Measurements from ENCODE around the gene LMOD3.

LMOD3 gene

DNA sequence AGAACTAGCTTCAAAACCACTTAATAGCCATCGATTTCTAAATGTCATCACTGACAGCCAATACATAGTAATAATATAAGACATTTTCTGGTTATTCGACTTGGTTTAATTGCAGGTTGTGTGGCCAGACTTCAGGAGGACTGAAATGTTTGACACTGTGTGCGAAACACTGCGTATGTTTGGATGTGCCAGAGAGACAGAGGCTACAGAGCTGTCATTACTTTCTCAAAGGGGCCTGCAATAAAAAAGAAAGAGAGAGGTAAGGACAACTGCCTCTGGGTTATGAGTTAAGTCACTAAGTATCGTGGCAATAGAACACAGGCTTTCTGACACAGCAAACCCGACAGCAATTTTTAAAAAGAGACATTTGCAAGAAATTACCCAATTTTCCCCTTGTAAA lies 882 bp downstream of the LMOD3 start:
- DNase-seq, result no peak

DNA sequence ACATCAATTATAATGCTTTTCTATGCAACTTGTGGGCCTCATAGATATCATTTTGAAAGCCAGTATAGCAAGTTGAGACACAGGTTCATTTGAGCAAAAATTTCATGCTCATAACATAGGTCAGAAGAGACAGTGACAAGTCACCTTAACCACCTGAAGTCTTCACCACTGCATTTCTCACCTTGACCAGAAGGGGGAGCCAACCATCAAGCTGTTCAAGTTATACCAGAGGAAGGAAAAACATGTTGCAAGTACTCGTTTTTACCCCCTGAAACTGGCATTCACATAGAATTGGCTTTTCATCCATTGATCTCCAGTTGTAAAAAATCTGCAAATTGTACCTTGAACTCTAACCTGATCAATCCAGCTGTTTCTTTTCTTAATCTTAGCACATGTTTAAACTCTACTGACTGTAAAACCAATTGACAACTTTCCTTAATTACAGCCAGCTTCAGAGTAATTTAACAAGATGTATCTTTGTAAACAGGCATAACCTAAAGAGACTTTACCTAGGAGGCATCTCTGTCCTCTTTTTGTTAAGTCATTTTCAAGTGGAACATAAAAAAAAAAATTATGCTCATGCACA lies 1.4 kb downstream of the LMOD3 start:
- peak; percentile 81 to 87 for DNase-seq

DNA sequence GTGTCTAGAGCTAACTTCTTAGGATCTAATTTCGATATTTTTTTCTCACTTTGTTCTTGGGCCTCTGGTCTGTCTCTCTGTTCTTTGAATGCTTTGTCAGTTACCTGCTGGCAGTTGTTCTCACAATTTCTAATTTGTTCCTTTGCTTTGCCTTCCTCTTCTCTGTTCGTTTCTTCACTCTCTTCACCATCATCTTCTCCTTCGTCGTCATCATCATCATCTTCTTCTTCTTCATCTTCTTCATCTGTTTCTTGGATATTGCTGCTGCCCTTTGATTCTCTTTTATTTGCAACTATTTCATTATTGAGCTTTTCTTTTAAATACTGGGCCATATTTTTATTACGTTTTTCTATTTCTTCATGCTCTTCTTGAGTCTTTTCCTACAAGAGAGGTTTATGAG lies 2.7 kb downstream of the LMOD3 start:
- no peak for DNase-seq

DNA sequence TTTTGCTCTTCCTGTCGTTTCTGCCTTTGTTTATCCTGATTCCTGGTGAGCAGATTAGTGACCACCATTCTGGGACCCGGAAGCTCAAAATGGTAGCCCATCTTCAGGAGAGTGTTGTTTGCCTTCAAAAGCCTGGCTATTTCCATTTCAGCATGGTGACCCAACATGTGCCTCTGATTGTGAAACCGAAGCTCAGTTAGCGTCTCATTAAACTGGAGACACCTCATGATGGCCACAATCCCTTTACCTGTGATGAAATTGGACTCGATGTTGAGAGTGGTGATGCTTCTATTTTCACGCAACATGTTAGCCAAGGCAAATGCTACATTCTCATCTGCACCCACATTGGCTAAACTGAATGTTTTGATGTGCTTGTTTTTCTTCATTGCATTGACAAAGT lies 3.3 kb downstream of the LMOD3 start:
- no peak for DNase-seq

DNA sequence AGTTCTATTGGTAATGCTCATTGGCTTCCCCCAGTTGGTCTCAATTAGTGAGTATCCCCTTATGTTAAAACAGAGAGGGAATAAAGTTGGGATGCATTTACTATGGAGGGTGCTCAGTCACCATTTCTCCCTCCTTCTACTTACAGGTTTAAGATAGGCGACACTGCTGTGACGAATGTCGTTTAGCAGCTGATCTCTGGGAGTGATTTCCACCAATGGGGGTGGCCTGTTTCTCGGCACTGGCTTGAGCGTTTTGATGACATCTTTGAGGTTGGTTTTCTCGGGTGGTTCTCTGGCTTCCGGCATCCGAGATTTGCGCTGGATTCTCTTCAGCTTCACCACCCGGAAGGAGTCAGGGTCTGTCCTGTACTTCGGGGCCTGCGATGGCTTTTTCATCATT lies 3.8 kb downstream of the LMOD3 start:
- no peak for DNase-seq

DNA sequence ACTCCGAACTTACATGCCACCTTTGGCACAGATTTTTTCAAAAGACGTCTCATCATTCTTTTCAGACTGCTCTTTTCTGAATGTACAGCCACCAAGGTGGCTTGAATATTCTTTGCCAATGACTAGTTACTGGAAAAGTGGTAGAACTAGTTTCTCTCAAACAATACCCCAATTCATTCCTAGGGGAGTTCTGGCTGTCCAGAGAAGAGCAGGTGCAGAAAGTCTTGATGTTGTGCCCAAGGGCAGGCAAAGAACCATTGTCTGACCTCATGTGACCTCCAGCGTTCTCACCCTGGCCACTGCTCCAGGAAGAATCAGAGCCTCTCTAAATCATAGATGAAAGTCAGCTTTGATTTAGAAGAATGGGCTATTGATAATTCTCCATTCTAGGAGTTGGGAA lies 5.5 kb downstream of the LMOD3 start:
- DNase-seq, result no peak

DNA sequence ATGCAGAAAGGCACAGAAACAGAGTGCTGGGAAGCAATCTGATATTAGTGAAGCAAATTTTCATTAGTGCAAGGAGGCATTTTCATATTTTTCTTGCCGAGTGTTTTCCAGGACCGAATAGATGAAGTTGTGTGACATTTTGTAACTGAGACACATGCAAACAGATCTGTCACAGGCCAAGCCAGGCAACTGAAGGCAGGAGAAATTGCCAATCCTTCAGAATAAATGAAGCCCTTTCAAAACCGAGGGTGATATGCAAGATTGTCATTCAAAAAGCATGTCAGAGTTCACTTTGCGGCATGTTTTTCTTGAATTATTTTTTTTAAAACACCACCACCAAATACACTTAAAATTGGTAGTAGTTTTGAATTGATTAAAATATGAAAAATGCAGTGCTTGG lies 6.2 kb downstream of the LMOD3 start:
- no peak for DNase-seq

DNA sequence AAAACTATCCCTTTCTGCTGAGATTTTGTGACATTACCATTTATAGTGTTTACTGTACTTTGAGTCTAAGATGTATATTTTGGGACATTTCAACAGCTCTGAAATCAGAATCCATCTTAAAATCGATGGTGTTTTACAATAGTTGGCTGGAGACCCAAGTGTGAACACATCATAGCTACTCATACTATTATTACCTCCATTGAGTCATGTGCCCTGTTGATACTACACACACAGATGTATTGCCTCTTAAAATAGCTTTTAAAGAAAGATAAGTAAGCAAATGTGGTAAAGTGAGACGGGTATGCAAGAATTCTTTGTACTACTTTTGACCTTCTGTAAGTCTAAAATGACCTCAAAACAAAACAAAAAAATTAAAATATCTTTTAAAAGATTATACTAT lies 6.7 kb downstream of the LMOD3 start:
- no peak for DNase-seq

DNA sequence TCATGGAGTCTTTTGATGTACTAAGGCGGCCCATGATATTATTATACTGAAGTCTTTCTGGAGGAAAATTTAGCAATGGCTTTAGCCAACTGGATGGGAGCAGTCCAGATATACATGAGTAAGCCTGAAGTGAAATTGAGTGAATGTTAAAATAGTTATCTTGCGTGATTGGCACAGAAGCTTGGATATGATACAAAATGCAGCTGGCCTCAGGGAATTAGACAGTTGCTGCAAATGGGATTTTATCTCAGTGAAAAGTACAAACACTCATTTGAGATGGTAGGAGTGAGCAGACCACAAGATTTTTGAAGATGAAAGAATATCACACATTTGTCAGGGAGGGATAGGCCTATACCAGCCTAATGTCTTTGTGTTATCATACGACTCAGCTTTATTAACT lies 8.9 kb downstream of the LMOD3 start:
- no peak for DNase-seq

DNA sequence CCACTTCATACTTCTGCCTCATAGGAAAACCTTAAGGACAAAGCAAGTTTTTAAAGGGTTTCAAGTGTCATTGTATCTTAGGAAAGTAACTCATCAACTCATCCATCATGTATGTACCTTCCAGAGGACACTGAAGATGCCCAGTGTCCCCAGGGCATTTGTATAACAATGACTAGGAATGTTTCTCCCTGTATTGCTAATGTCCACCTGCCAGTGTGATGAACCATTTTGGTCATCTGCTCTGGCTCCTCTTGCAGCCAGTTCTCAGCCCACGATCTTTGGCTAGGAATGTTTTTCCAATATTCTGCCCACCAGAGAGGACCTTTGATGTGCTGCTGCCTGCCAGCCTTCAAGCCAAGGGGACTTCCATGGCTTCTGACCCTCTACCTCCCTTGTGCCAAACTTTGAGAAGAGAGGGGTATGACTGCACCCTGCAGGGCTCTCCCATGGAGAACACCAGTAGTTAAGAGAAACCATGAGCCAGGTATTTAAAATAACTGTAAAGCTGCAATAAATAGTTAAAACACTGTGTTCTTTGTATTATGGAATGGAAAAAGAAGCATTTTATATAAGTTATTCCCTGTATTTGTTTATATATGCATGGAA lies 11.4 kb downstream of the LMOD3 start:
- no peak for DNase-seq

DNA sequence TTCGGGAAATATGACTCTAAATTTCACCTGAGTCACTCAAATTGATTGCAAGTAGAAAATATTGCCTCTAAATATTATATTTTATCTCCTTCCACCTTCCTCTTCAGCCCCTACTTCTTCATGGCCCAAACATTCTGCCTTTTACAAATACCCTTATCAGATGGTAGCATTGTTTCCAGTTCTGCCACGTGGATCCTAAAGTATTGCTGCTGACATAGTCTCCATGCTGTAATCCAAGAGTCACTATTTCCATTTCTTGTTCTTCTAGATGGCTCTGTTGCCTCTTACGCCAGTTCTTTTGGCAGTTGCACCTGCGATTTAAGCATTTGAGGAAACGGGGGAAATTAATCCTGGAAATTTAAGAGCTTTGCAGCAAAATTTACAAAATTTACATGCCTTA lies 13.6 kb downstream of the LMOD3 start:
- no peak for DNase-seq

DNA sequence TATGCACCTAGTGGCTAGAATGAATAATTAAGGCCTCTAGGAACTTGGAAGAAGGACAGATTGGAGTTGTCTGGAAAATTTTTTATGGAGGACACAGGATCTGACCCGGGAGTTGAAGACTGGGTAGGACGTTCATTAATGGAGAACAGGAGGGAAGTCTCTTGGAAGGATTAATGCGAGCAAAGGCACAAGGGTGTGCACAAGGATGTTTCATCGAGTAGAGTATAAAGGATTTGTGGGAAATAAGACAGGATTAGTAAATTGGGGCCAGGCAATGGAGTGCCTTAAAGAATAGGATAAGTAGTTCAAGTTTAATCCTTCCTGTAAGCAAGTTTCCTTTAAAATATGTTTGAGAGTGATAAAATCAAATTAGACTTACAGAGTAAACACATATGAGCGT lies 14.6 kb downstream of the LMOD3 start:
- no peak for DNase-seq

DNA sequence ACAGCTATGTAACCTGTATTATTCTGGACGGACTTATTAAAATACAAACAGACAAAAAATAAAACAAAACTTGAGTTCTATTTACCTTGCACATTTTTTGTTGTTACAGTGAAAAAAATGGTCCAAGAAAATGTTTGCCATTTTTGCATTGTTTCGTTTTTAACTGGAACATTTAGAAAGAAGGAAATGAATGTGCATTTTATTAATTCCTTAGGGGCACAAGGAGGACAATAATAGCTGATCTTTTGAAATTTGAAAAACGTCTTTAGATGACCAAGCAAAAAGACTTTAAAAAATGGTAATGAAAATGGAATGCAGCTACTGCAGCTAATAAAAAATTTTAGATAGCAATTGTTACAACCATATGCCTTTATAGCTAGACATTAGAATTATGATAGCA lies 17.1 kb downstream of the LMOD3 start:
- DNase-seq, result no peak

DNA sequence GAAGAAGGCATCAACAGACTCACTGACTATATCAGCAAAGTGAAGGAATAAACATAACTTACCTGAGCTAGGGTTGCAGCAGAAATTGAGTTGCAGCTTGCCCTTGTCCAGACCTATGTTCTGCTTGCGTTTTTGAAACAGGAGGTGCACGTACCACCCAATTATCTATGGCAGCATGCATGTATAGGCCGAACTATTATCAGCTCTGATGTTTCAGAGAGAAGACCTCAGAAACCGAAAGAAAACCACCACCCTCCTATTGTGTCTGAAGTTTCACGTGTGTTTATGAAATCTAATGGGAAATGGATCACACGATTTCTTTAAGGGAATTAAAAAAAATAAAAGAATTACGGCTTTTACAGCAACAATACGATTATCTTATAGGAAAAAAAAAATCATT lies 17.8 kb downstream of the LMOD3 start:
- DNase-seq, result no peak

DNA sequence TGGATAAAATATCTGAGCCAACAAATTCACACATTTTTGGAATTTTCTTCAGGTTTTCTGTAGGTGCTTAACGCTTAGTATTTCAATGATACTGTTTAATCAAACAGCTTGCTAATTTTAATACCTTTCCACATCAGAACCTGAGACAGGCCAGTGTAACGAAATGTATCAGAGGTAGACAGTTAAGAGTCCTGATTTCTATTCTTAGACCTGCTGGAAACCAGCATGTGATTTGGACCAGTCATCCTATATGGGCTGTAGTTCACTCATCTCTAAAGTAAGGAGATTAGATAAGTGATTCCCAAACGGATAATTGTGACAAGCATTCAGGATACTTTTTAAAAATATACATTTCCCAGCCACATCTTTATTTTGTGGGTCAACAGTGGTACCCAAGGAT lies 19.3 kb downstream of the LMOD3 start:
- no peak for DNase-seq

DNA sequence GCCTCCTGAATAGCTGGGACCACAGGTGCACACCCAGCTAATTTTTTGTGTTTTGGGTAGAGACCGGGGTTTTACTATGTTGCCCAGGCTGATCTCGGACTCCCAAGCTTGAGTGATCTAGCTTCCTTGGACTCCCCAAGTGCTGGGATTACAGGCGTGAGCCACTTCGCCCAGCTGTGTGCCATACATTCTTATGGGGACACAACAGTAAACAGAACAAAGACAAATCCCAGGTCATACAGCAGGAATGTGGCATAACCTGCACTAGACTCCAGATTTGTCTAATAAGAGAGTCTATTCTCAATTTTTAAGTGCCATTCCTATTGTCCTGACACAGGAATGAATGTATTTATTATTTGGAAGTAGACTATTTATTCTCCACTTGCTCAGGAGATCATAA lies 20.0 kb downstream of the LMOD3 start:
- DNase-seq, result no peak

DNA sequence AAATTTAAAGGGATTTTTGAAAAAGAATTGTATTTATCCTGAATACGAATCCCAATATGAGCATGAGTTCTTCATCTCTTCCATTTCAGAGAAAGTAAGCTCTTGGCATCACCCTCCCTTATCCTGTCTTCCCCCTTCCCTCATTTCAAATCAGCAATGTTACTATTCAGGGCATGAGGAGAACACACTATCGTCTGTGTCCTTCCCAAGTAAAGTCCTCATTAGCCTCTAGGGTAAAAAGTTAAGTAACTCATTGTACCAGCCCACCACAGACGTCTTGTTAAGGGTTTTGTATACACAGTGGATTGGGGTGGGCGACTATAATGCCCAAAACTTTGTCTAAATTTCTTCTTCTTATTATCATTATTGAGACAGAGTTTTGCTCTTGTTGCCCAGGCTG lies 22.8 kb downstream of the LMOD3 start:
- no peak for DNase-seq

DNA sequence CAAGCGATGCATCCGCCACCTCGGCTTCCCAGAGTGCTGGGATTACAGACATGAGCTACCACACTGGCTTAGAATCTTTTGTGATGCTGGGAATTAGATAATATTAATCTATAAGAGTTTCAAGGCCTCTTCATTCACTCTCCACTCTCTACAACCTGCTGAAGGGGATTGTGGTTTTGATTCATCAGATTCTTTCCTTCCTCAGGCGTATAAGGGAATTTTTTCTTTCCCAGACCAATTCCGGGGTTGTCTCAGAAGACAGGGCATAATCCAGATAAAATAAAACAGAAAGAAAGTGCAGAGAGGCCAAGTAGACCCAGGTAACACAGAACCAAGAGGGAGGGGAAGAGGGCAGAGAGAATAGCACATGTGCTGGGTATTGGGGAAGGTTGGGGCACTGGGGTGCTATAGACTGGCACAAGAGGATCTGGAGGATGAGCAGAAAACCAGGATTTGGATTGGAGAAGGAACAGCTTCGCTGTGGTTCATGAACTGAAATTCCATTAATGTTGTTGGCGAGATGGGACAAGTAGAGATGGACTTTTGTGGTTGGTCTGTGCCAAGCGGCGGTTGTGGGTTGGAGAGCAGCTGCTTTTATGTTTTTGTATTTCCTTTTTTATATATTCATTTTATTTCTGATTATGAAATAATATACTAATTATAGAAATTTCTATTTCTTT lies 24.8 kb downstream of the LMOD3 start:
- no peak for DNase-seq

DNA sequence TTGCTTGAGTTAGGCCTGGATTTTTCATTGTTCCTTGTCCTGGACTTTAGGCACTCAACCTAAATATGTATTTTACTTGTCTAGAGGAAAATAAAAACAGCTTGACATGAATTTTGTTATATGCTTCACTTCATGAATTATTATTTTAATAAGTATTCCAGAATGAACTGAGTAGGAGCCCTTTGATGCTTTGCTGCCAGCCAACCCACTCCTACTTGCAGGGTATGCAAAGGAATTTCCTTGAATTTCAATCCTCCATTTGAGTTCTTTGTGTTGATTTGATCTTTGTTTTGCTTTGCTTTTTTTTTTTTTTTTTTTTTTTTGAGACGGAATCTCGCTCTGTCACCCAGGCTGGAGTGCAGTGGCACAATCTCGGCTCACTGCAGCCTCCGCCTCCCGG lies 26.1 kb downstream of the LMOD3 start:
- no peak for DNase-seq

DNA sequence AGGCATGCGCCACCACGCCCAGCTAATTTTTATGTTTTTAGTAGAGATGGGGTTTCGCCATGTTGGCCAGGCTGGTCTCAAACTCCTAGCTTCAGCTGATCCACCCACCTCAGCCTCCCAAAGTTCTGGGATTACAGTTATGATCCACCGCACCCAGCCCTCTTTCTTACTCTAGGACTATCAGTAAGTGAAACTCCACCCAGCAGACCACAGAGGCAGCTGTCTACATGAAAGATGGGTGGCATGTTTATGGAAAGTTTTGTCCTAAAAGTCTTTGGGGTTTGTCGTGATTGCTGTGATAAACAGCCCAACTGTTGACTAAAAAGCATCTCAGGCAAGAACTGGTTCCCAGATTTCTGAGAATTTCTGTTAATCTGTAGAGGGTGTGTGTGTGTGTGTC lies 26.8 kb downstream of the LMOD3 start:
- DNase-seq, result no peak

DNA sequence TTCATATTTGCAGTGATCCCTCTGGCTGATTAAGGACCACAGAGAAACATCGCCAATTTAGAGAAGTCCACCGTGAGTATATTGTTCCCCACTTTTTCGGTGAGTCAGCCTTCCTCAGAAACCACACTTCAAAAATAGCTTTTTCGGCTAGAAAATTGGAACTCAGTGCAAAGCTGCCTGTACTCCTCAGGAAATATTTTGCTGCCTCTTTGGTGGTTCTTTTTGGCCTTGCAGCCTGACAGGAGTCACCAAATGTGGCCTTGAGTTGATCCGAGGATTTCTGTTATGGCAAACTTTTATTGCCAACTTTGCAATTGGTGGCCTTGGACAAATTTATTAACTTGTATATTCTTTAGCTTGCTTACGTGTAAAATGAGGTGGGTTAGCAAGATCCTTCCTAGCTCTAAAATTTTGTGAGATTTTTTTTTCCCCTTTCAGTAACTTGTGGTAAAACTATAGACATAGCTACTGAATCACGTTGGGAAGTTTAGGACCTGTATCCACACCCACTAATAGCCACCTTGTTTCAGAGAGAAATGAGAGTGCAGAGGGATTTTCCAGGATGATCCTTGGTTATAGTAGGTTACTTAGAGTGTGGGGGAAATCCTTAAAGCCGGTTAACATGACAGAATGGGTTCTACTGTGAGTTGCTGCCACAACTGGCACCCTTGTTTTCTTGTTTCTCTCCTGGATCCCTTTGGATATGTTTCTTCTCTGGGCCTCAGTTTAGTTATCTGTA lies 27.8 kb downstream of the LMOD3 start:
- no peak for DNase-seq

DNA sequence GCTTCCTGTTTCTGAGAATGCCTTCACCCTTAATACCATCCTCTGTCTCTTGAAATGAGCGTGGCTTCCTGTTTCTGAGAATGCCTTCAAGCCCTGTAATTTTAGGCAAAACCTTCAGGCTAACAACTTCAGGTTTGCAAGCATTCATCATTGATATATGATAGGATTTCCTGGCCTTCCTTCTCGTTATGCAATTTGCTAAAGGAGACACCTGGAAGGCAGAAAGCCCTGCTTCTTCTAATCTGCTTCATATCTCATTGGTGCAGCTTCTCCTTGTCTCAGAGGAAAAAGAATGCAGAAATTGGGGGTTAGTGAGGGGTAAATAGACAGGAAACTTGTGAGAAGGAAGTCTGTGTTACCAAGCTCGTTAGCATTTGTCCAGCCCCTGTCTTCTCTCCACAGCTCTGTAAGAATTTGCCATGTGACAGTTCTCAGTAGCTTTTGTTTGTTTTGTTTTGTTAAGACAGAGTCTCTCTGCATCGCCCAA lies 30.3 kb downstream of the LMOD3 start:
- DNase-seq, result no peak

DNA sequence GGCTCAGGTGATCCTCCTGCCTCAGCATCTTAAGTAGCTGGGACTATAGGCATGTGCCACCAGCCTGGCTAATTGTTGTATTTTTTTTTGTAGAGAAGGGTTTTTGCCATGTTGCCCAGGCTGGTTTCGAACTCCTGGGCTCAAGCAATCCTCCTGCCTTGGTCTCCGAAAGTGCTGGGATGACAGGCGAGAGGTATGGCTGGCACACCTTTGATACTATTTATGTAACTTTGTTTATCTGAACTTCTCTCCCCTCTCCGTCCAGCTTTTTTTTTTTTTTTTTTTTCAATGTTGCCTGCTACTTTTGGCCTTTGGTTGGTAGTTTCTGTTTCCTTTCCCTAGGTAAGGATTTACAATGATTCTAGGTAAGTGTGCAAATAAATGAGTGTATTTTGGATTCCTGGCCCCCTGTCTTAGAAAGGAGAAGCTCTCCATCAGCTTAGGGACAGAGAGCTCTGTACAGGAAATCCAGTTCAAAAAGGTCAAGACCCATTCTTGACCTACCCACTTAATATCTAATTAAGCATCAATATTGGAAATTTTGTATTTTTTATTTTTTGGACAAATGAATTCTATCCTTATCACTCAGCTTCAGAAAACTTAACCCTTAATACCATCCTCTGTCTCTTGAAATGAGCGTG lies 30.9 kb downstream of the LMOD3 start:
- no peak for DNase-seq

DNA sequence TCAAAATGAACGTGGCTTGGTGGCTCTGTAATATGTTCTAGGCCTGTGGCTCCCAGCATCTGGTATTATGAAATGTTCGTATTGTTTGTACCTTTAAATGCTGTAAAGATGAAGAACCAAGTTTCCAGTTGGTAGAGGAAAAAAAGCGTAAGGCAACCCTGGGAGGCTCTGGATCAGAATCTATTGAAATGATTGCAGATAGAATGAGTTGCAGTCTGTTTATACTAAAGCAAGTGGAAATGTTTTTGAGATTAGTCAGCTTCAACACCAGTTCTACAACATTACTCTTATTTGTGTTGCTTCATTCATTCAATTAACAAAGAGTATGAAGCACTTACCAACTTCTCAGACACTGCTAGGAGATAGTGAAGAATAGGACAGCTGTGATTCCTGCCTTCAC lies 32.4 kb downstream of the LMOD3 start:
- no peak for DNase-seq

All from activated CD4-positive, alpha-beta T cell treated with anti-CD3 and anti-CD28 coated beads, Interleukin-2, amount 50 U/mL, for 4 hours (primary cell).